SJCRH30 (cell line): ENCODE measurements around the gene PCK2. TPM values are rescaled to one million over a fixed set of nuclear protein-coding genes. Genes with fewer than 3 reads are reported as not detected.
A peak's percentile ranks its signal among the peaks of the same experiment; 100 is the strongest.

Source experiments
- DNase-seq, 2 experiments: peaks; one replicate each; pipeline ENCODE4 v3.0.0-alpha.2; 2015 to 2020
- H3K27ac ChIP-seq: fragments of 250-450 bp; sonication (Bioruptor Pico); 2 replicates; pipeline ENCODE4 v1.5.1; 2020; ENCODE audit warnings: mild to moderate bottlenecking, moderate library complexity
- H3K27me3 ChIP-seq: fragments of 250-450 bp; sonication (Bioruptor Pico); 2 replicates; pipeline ENCODE4 v1.5.1; 2020; ENCODE audit warnings: mild to moderate bottlenecking, moderate library complexity
- H3K36me3 ChIP-seq: fragments of 250-450 bp; sonication (Bioruptor Pico); 2 replicates; pipeline ENCODE4 v1.5.1; 2020; ENCODE audit warnings: mild to moderate bottlenecking, moderate library complexity
- H3K4me1 ChIP-seq: fragments of 250-450 bp; sonication (Bioruptor Pico); 2 replicates; pipeline ENCODE4 v1.5.1; 2020; ENCODE audit warnings: mild to moderate bottlenecking, moderate library complexity
- H3K4me3 ChIP-seq: fragments of 250-450 bp; sonication (Bioruptor Pico); 2 replicates; pipeline ENCODE4 v1.5.1; 2020; ENCODE audit warnings: mild to moderate bottlenecking, moderate library complexity
- H3K9me3 ChIP-seq: fragments of 250-450 bp; sonication (Bioruptor Pico); replicated peaks from 2 replicates; pipeline ENCODE4 v1.5.1; 2020; ENCODE audit warnings: mild to moderate bottlenecking, moderate library complexity
- total RNA-seq: library from RNA; depleted of rRNA; stranded (reverse); fragments of >200 nt; shearing (Covaris generic); gene quantifications from 2 replicates; pipeline ENCODE4 v1.2.3, GENCODE V29; 2014

Gene PCK2
- total RNA-seq, 1 experiment from 2014 or later, result 16.2 TPM

GRCh38 chr14:24122898-24123297, 28.8 kb downstream of the PCK2 start:
- Histone ChIP-seq H3K36me3 (peaks cover 29% of the 10 kb centered on the region), H3K27ac (no peak overlapping the region), H3K4me3 (no peak overlapping the region), H3K9me3 (no peaks in the 10 kb centered on the region), H3K4me1 (no peaks in the 10 kb centered on the region), H3K27me3 (no peaks in the 10 kb centered on the region)
- no peak for DNase-seq

- no peaks in the 10 kb centered on the region for H3K27me3 ChIP-seq
- H3K27ac ChIP-seq, result no peak overlapping the region
- no peak overlapping the region for H3K4me3 ChIP-seq
- peaks cover 29% of the 10 kb centered on the region for H3K36me3 ChIP-seq
- no peak for DNase-seq
- H3K9me3 ChIP-seq, result no peaks in the 10 kb centered on the region
- no peaks in the 10 kb centered on the region for H3K4me1 ChIP-seq
Measured at GRCh38 chr14:24123424-24124417, 29.6 kb downstream of the PCK2 start.

GRCh38 chr14:24126939-24127338, 32.8 kb downstream of the PCK2 start:
- H3K27me3 ChIP-seq, result no peaks in the 10 kb centered on the region
- no peak for DNase-seq
- H3K9me3 ChIP-seq, result no peaks in the 10 kb centered on the region
- peaks cover 9% of the 10 kb centered on the region for H3K36me3 ChIP-seq
- no peak overlapping the region for H3K4me3 ChIP-seq
- no peak overlapping the region for H3K27ac ChIP-seq
- peaks cover 13% of the 10 kb centered on the region for H3K4me1 ChIP-seq

- no peak for DNase-seq
- peaks cover 8% of the 10 kb centered on the region for H3K36me3 ChIP-seq
Measured at GRCh38 chr14:24127673-24128072, 33.6 kb downstream of the PCK2 start.

GRCh38 chr14:24129410-24129998, 35.4 kb downstream of the PCK2 start:
- H3K4me3 ChIP-seq, result no peak overlapping the region
- H3K9me3 ChIP-seq, result no peaks in the 10 kb centered on the region
- DNase-seq, result no peak
- H3K4me1 ChIP-seq, result peaks cover 18% of the 10 kb centered on the region
- no peaks in the 10 kb centered on the region for H3K27me3 ChIP-seq
- peaks cover 12% of the 10 kb centered on the region for H3K36me3 ChIP-seq
- peak overlapping the region; percentile 98; the same call in 1 of the 2 replicates for H3K27ac ChIP-seq

More at GRCh38 chr14:24127673-24128072, 33.6 kb downstream of the PCK2 start:
- Histone ChIP-seq H3K9me3 (no peaks in the 10 kb centered on the region), H3K27ac (no peak overlapping the region), H3K4me1 (peaks cover 13% of the 10 kb centered on the region), H3K4me3 (no peak overlapping the region), H3K27me3 (no peaks in the 10 kb centered on the region)

- DNase-seq, result peak in 1 of 2 experiments; percentile 52
- H3K4me1 ChIP-seq, result peaks cover 22% of the 10 kb centered on the region
- no peaks in the 10 kb centered on the region for H3K9me3 ChIP-seq
- peak within 1 kb of the TSS; percentile 98 for H3K27ac ChIP-seq
- H3K36me3 ChIP-seq, result peaks cover 12% of the 10 kb centered on the region
- H3K4me3 ChIP-seq, result peak within 1 kb of the TSS; percentile 94
- no peaks in the 10 kb centered on the region for H3K27me3 ChIP-seq
Measured at GRCh38 chr14:24130380-24130716, 36.2 kb downstream of the PCK2 start, which contains the start of gene FITM1. TSS of gene FITM1 (plus strand) at chr14:24130659. CDS start at chr14:24131564, 905 bp downstream.

- H3K4me3 ChIP-seq, result peak overlapping the region; percentile 94
- H3K27me3 ChIP-seq, result no peaks in the 10 kb centered on the region
- H3K4me1 ChIP-seq, result peaks cover 24% of the 10 kb centered on the region
- peak; percentile 98 to 99 for DNase-seq
- H3K27ac ChIP-seq, result peak overlapping the region; percentile 98
- no peaks in the 10 kb centered on the region for H3K9me3 ChIP-seq
- peaks cover 12% of the 10 kb centered on the region for H3K36me3 ChIP-seq
Measured at GRCh38 chr14:24130717-24131548, 36.8 kb downstream of the PCK2 start.

- Histone ChIP-seq H3K27ac (peak overlapping the region; percentile 98), H3K27me3 (no peaks in the 10 kb centered on the region), H3K4me3 (peak overlapping the region; percentile 94), H3K4me1 (peaks cover 24% of the 10 kb centered on the region), H3K36me3 (peaks cover 12% of the 10 kb centered on the region), H3K9me3 (no peaks in the 10 kb centered on the region)
- DNase-seq, result no peak
Measured at GRCh38 chr14:24131549-24131966, 37.4 kb downstream of the PCK2 start.

GRCh38 chr14:24132061-24132685, 38.1 kb downstream of the PCK2 start:
- peak; percentile 64 to 67 for DNase-seq
- Histone ChIP-seq H3K36me3 (peaks cover 12% of the 10 kb centered on the region), H3K9me3 (no peaks in the 10 kb centered on the region), H3K27me3 (no peaks in the 10 kb centered on the region), H3K4me1 (peaks cover 24% of the 10 kb centered on the region), H3K27ac (peak overlapping the region; percentile 98), H3K4me3 (peak overlapping the region; percentile 94)

- no peak overlapping the region; the same call in 1 of the 2 replicates for H3K27ac ChIP-seq
- H3K4me1 ChIP-seq, result peaks cover 24% of the 10 kb centered on the region
- no peaks in the 10 kb centered on the region for H3K9me3 ChIP-seq
- H3K36me3 ChIP-seq, result peaks cover 20% of the 10 kb centered on the region
- no peaks in the 10 kb centered on the region for H3K27me3 ChIP-seq
- peak overlapping the region; percentile 94 for H3K4me3 ChIP-seq
- DNase-seq, result no peak
Measured at GRCh38 chr14:24132976-24133375, 38.9 kb downstream of the PCK2 start.

- peaks cover 24% of the 10 kb centered on the region for H3K4me1 ChIP-seq
- DNase-seq, result no peak
- peaks cover 28% of the 10 kb centered on the region for H3K36me3 ChIP-seq
- no peak overlapping the region for H3K27ac ChIP-seq
- H3K27me3 ChIP-seq, result no peaks in the 10 kb centered on the region
- H3K9me3 ChIP-seq, result no peaks in the 10 kb centered on the region
- H3K4me3 ChIP-seq, result no peak overlapping the region
Measured at GRCh38 chr14:24133735-24134134, 39.6 kb downstream of the PCK2 start.

- H3K27ac ChIP-seq, result peak overlapping the region; percentile 3; the same call in 1 of the 2 replicates
- H3K27me3 ChIP-seq, result no peaks in the 10 kb centered on the region
- no peak for DNase-seq
- H3K4me1 ChIP-seq, result peaks cover 24% of the 10 kb centered on the region
- peaks cover 41% of the 10 kb centered on the region for H3K36me3 ChIP-seq
- no peaks in the 10 kb centered on the region for H3K9me3 ChIP-seq
- H3K4me3 ChIP-seq, result peak overlapping the region; percentile 83
Measured at GRCh38 chr14:24135584-24135833, 41.4 kb downstream of the PCK2 start.

GRCh38 chr14:24135834-24136683, 41.9 kb downstream of the PCK2 start, which contains the start of gene PSME1:
TSS of gene PSME1 (plus strand) at chr14:24136194. CDS start at chr14:24136263, 69 bp downstream.
- peak within 1 kb of the TSS; percentile 52; the same call in 1 of the 2 replicates for H3K27ac ChIP-seq
- peaks cover 19% of the 10 kb centered on the region; the same call in 1 of the 2 replicates for H3K4me1 ChIP-seq
- H3K4me3 ChIP-seq, result peak within 1 kb of the TSS; percentile 83
- DNase-seq, result peak; percentile 93 to 95
- no peaks in the 10 kb centered on the region for H3K9me3 ChIP-seq
- no peaks in the 10 kb centered on the region for H3K27me3 ChIP-seq
- peaks cover 41% of the 10 kb centered on the region for H3K36me3 ChIP-seq
